Measurements from ENCODE around the gene GMEB2.
"Not testable (repeated sequence)": the region's sequence is repeated elsewhere in the genome, so short reads cannot be mapped to it uniquely, and the experiment has no call there.

Gene GMEB2

GRCh38 chr20:63612276-63612931 is 14.5 kb downstream of the GMEB2 start:
- peak; percentile 63 for DNase-seq (ENCODE audit: low read depth)

GRCh38 chr20:63611646-63612045 is 15.3 kb downstream of the GMEB2 start:
- no peak for DNase-seq (ENCODE audit: low read depth)

- DNase-seq (ENCODE audit: low read depth) = no peak
Observed at GRCh38 chr20:63610581-63611435, 16.1 kb downstream of the GMEB2 start.

GRCh38 chr20:63606686-63607085 is 20.2 kb downstream of the GMEB2 start:
- no peak for DNase-seq (ENCODE audit: low read depth)

- DNase-seq (ENCODE audit: low read depth) = no peak
Observed at GRCh38 chr20:63602321-63602720, 24.6 kb downstream of the GMEB2 start.

GRCh38 chr20:63601679-63602078 is 25.2 kb downstream of the GMEB2 start:
- not testable (repeated sequence) for DNase-seq (ENCODE audit: low read depth)

GRCh38 chr20:63599396-63600050 is 27.4 kb downstream of the GMEB2 start:
- no peak for DNase-seq (ENCODE audit: low read depth)

- no peak for DNase-seq (ENCODE audit: low read depth)
Observed at GRCh38 chr20:63598479-63599395, 28.2 kb downstream of the GMEB2 start.

- no peak for DNase-seq (ENCODE audit: low read depth)
Observed at GRCh38 chr20:63597651-63598478, 29.0 kb downstream of the GMEB2 start.

GRCh38 chr20:63596423-63596822 is 30.5 kb downstream of the GMEB2 start:
- no peak for DNase-seq (ENCODE audit: low read depth)

- DNase-seq (ENCODE audit: low read depth) = no peak
Observed at GRCh38 chr20:63595416-63596127, 31.3 kb downstream of the GMEB2 start.

- DNase-seq (ENCODE audit: low read depth) = no peak
Observed at GRCh38 chr20:63594043-63594561, 32.8 kb downstream of the GMEB2 start.

- no peak for DNase-seq (ENCODE audit: low read depth)
Observed at GRCh38 chr20:63592661-63593060, 34.2 kb downstream of the GMEB2 start.

GRCh38 chr20:63591786-63592355 is 35.0 kb downstream of the GMEB2 start:
- DNase-seq (ENCODE audit: low read depth) = no peak

- no peak for DNase-seq (ENCODE audit: low read depth)
Observed at GRCh38 chr20:63591147-63591533, 35.8 kb downstream of the GMEB2 start.

GRCh38 chr20:63590218-63591146 is 36.4 kb downstream of the GMEB2 start:
- DNase-seq (ENCODE audit: low read depth) = no peak

- no peak for DNase-seq (ENCODE audit: low read depth)
Observed at GRCh38 chr20:63589261-63590217, 37.4 kb downstream of the GMEB2 start.
